OCI-LY1 (cell line): Measurements from ENCODE around the gene CRTC1.

Source experiments
- EZH2 ChIP-seq: fragments of 200-600 bp; sonication (generic), shearing (Covaris generic); IDR thresholded peaks from 2 replicates; pipeline ENCODE4 v1.8.0; 2017; ENCODE audit warnings: borderline replicate concordance, mixed run types, mild to moderate bottlenecking, antibody characterized with exemption, low read length, moderate library complexity, mixed read lengths
- TF ChIP-seq, protein P1 (sequence below): fragments of 200-600 bp; sonication (generic), shearing (Covaris generic); IDR thresholded peaks from 2 replicates; pipeline ENCODE4 v1.5.1; 2017; ENCODE audit warnings: mild to moderate bottlenecking, antibody characterized with exemption, low read length, moderate library complexity, mixed read lengths

DNA sequence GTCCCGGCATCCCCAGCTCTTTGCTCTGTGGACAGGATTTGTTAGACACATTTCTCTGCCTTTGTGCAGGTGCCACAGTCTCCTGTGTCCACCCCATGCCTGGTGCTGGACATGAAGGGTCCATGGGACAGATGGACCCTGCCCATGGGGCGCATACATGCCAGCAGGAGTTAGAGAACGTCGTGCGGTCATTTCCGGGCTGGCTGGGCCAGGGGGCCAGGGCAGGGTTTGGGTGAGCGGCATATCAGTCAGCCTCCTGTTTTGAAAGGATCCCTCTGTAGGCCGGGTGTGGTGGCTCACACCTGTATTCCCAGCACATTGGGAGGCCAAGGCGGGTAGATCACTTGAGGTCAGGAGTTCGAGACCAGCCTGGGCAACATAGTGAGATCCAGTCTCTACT is 35.7 kb upstream of the CRTC1 start:
- TF ChIP-seq, protein P1, sequence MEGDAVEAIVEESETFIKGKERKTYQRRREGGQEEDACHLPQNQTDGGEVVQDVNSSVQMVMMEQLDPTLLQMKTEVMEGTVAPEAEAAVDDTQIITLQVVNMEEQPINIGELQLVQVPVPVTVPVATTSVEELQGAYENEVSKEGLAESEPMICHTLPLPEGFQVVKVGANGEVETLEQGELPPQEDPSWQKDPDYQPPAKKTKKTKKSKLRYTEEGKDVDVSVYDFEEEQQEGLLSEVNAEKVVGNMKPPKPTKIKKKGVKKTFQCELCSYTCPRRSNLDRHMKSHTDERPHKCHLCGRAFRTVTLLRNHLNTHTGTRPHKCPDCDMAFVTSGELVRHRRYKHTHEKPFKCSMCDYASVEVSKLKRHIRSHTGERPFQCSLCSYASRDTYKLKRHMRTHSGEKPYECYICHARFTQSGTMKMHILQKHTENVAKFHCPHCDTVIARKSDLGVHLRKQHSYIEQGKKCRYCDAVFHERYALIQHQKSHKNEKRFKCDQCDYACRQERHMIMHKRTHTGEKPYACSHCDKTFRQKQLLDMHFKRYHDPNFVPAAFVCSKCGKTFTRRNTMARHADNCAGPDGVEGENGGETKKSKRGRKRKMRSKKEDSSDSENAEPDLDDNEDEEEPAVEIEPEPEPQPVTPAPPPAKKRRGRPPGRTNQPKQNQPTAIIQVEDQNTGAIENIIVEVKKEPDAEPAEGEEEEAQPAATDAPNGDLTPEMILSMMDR = no peak
- no peak for TF ChIP-seq EZH2
